Effector CD8-positive, alpha-beta T cell (primary cell): ENCODE data around the gene FN3KRP.
A peak's percentile ranks its signal among the peaks of the same experiment; 100 is the strongest.

Source experiments
- DNase-seq: peaks from one replicate; lab custom pipeline; 2025; lab: John Stamatoyannopoulos, UW
- total RNA-seq, 4 experiments: gene quantifications; one replicate each; lab custom pipeline; 2026; lab: John Stamatoyannopoulos, UW

The FN3KRP gene
- total RNA-seq: 30.0 to 83.5 (median 42.6) reads per million in 4 experiments

- peak; percentile 90 for DNase-seq
Observed at GRCh38 chr17:82716203-82717010, at the start of gene FN3KRP. Gene FN3KRP, plus strand, starts transcription at chr17:82716706. Its CDS starts 50 bp downstream, at chr17:82716756.

- no peak for DNase-seq
Observed at GRCh38 chr17:82666931-82667667, 49.4 kb upstream of the FN3KRP start.

- DNase-seq: no peak
Observed at GRCh38 chr17:82667668-82668000, 48.9 kb upstream of the FN3KRP start.

- no peak for DNase-seq
Observed at GRCh38 chr17:82668024-82668630, 48.4 kb upstream of the FN3KRP start.

- DNase-seq: no peak
Observed at GRCh38 chr17:82668631-82669099, 47.8 kb upstream of the FN3KRP start.

- no peak for DNase-seq
Observed at GRCh38 chr17:82670661-82671450, 45.6 kb upstream of the FN3KRP start.

- no peak for DNase-seq
Observed at GRCh38 chr17:82674656-82675475, 41.6 kb upstream of the FN3KRP start.

GRCh38 chr17:82675476-82676245, 40.8 kb upstream of the FN3KRP start:
- no peak for DNase-seq

- DNase-seq: no peak
Observed at GRCh38 chr17:82677353-82677925, 39.1 kb upstream of the FN3KRP start.

GRCh38 chr17:82678265-82678891, 38.1 kb upstream of the FN3KRP start:
- no peak for DNase-seq

GRCh38 chr17:82679586-82680465, 36.7 kb upstream of the FN3KRP start:
- DNase-seq: no peak

- no peak for DNase-seq
Observed at GRCh38 chr17:82681547-82681946, 35.0 kb upstream of the FN3KRP start.

- no peak for DNase-seq
Observed at GRCh38 chr17:82683534-82683933, 33.0 kb upstream of the FN3KRP start.

- no peak for DNase-seq
Observed at GRCh38 chr17:82684228-82684841, 32.2 kb upstream of the FN3KRP start.

GRCh38 chr17:82685291-82685690, 31.2 kb upstream of the FN3KRP start:
- DNase-seq: no peak

GRCh38 chr17:82686366-82687324, 29.9 kb upstream of the FN3KRP start:
- no peak for DNase-seq
